GM23338 (cell line): ENCODE data around the gene RNF167.
"Not testable (repeated sequence)": the region's sequence is repeated elsewhere in the genome, so short reads cannot be mapped to it uniquely, and the experiment has no call there.

ENCODE experiments used
- CREB1 ChIP-seq: fragments of 250-450 bp; sonication (Bioruptor Pico); IDR thresholded peaks from 2 replicates; pipeline ENCODE4 v1.5.0; 2020; ENCODE audit warnings: low read depth, mild to moderate bottlenecking, moderate library complexity
- ETS1 ChIP-seq: IDR thresholded peaks from 2 replicates; pipeline ENCODE4 v1.6.1; 2016; ENCODE audit warnings: antibody characterized with exemption
- EZH2 ChIP-seq: fragments of 200-600 bp; sonication (generic); IDR thresholded peaks from one replicate; pipeline ENCODE4 v1.8.0; 2017; ENCODE audit warnings: antibody characterized with exemption, mild to moderate bottlenecking, low read depth; ENCODE audit not compliant: unreplicated experiment
- EZH2phosphoT487 ChIP-seq: fragments of 200-600 bp; sonication (generic); IDR thresholded peaks from one replicate; pipeline ENCODE4 v1.8.1; 2018; ENCODE audit warnings: antibody characterized with exemption; ENCODE audit not compliant: unreplicated experiment
- JUNB ChIP-seq: IDR thresholded peaks from one replicate; pipeline ENCODE4 v1.6.1; 2016; ENCODE audit warnings: antibody characterized with exemption; ENCODE audit not compliant: unreplicated experiment
- NANOG ChIP-seq: IDR thresholded peaks from 2 replicates; pipeline ENCODE4 v1.6.1; 2016; ENCODE audit warnings: antibody characterized with exemption, borderline replicate concordance
- POLR2AphosphoS5 ChIP-seq: IDR thresholded peaks from 2 replicates; pipeline ENCODE4 v1.6.1; 2016; ENCODE audit warnings: antibody characterized with exemption, low read depth
- ZNF114 ChIP-seq: fragments of 250-450 bp; sonication (Bioruptor Pico); IDR thresholded peaks from 2 replicates; pipeline ENCODE4 v1.5.0; 2020; ENCODE audit warnings: mild to moderate bottlenecking, moderate library complexity
- ZNF331 ChIP-seq: fragments of 250-450 bp; sonication (Bioruptor Pico); IDR thresholded peaks from 2 replicates; pipeline ENCODE4 v1.5.0; 2020; ENCODE audit warnings: low read depth, mild to moderate bottlenecking, moderate library complexity
- ZNF462 ChIP-seq: fragments of 250-450 bp; sonication (Bioruptor Pico); IDR thresholded peaks from 2 replicates; pipeline ENCODE4 v1.5.0; 2020; ENCODE audit warnings: mild to moderate bottlenecking, moderate library complexity
- TF ChIP-seq, protein P1 (sequence below), 2 experiments: fragments of 200-600 bp in 1 of 2; sonication (generic) in 1 of 2; conservative IDR thresholded peaks; 2 replicates each; pipeline versions ENCODE4 v1.5.1 to v1.6.1; 2016 to 2017; ENCODE audit warnings: antibody characterized with exemption in 2 of 2, low read depth in 2 of 2, mild to moderate bottlenecking in 2 of 2, moderate library complexity in 1 of 2
- TF ChIP-seq, protein P2 (sequence below): IDR thresholded peaks from one replicate; pipeline ENCODE4 v1.6.1; 2018; ENCODE audit warnings: antibody characterized with exemption; ENCODE audit not compliant: unreplicated experiment

DNA sequence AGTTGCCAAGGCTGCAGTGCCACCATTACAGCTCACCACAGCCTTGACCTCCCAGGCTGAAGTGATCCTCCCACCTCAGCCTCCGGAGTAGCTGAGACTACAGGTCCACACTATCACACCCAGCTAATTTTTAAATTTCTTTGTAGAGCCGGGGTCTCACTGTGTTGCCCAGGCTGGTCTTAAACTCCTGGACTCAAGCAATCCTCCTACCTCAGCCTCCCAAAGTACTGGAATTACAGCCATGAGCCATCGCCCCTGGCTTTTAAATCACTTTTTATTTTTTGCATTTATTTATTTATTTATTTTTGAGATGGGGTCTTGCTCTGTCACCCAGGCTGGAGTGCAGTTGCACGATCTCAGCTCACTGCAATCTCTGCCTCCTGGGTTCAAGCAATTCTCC is 25.5 kb upstream of the RNF167 start:
- TF ChIP-seq, protein P1, sequence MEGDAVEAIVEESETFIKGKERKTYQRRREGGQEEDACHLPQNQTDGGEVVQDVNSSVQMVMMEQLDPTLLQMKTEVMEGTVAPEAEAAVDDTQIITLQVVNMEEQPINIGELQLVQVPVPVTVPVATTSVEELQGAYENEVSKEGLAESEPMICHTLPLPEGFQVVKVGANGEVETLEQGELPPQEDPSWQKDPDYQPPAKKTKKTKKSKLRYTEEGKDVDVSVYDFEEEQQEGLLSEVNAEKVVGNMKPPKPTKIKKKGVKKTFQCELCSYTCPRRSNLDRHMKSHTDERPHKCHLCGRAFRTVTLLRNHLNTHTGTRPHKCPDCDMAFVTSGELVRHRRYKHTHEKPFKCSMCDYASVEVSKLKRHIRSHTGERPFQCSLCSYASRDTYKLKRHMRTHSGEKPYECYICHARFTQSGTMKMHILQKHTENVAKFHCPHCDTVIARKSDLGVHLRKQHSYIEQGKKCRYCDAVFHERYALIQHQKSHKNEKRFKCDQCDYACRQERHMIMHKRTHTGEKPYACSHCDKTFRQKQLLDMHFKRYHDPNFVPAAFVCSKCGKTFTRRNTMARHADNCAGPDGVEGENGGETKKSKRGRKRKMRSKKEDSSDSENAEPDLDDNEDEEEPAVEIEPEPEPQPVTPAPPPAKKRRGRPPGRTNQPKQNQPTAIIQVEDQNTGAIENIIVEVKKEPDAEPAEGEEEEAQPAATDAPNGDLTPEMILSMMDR (conservative IDR thresholded peaks at IDR 0.05; ENCODE audit: low read depth in 2 of 2) = not testable (repeated sequence)
- TF ChIP-seq EZH2; POLR2AphosphoS5; EZH2phosphoT487; ZNF462; ETS1; CREB1 (CRISPR knock-in tag); ZNF114 (CRISPR knock-in tag); JUNB; ZNF331; NANOG: not testable (repeated sequence)
- TF ChIP-seq, protein P2, sequence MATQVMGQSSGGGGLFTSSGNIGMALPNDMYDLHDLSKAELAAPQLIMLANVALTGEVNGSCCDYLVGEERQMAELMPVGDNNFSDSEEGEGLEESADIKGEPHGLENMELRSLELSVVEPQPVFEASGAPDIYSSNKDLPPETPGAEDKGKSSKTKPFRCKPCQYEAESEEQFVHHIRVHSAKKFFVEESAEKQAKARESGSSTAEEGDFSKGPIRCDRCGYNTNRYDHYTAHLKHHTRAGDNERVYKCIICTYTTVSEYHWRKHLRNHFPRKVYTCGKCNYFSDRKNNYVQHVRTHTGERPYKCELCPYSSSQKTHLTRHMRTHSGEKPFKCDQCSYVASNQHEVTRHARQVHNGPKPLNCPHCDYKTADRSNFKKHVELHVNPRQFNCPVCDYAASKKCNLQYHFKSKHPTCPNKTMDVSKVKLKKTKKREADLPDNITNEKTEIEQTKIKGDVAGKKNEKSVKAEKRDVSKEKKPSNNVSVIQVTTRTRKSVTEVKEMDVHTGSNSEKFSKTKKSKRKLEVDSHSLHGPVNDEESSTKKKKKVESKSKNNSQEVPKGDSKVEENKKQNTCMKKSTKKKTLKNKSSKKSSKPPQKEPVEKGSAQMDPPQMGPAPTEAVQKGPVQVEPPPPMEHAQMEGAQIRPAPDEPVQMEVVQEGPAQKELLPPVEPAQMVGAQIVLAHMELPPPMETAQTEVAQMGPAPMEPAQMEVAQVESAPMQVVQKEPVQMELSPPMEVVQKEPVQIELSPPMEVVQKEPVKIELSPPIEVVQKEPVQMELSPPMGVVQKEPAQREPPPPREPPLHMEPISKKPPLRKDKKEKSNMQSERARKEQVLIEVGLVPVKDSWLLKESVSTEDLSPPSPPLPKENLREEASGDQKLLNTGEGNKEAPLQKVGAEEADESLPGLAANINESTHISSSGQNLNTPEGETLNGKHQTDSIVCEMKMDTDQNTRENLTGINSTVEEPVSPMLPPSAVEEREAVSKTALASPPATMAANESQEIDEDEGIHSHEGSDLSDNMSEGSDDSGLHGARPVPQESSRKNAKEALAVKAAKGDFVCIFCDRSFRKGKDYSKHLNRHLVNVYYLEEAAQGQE = not testable (repeated sequence)
